ENCODE results near the gene EFNA2.

DNA sequence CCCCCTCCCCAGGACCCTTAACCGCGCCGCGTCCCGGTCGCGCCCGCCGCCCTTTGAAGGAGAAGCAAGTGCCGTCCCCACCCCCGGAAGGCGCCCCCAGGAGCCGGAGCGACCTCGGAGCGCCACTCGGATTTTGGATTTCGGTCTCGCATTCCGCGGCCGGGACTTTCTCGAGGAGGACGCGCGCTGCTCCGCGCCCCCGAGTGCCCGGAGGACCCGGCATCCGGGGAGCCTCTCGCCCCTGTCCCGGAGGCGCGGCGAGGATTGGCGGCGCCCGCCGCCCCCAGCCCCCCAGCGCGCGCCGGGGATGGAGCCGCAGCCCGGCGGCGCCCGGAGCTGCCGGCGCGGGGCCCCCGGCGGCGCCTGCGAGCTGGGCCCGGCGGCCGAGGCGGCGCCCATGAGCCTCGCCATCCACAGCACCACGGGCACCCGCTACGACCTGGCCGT is 35.7 kb upstream of the EFNA2 start:
- TF ChIP-seq RELA (CRISPR knock-in tag; IDR thresholded peaks at IDR 0.05; ENCODE audit: borderline replicate concordance) (no peak), ESRRA (CRISPR knock-in tag; IDR thresholded peaks at IDR 0.05; ENCODE audit: borderline replicate concordance) (no peak), CTCF (IDR thresholded peaks at IDR 0.05) (no peak)

Measured in WTC11 (cell line).